ENCODE results near the gene MDK. TPM values are rescaled to one million over a fixed set of nuclear protein-coding genes. Genes with fewer than 3 reads are reported as not detected.

Gene MDK
- total and polyA plus RNA-seq, 2 donors (not counting 3 experiments of a cell fraction or from before 2014, with no cell fraction given), result 331 to 893 TPM

DNA sequence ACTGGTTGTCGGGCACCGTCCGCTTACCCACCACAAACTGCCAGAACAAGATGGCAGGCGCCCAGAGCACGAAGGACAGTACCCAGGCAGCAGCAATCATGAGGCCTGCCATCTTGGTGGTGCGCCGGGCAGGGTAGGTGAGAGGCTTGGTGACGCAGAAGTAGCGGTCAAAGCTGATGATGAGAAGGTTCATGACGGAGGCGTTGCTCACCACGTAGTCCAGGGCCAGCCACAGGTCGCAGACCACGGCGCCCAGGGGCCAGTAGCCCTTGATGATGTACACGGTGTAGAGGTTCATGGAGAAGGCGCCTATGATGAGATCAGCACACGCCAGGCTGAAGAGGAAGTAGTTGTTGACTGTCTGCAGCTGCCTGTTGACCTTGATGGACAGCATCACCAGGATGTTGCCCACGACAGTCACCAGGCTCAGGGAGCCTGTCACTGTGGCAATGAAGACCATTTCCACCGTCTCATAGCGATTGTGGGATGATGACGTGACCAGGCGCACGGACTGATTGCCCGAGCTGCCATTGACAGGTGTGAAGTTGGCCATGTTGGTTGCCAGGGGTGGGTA lies 4.6 kb downstream of the MDK start:
- no peak for FAIRE-seq
- no peak overlapping the region for H2AFZ ChIP-seq (ENCODE audit: low read depth, low read length)
- no peaks in the 10 kb centered on the region for H3K9me3 ChIP-seq (replicated peaks; ENCODE audit: control insufficient read depth, insufficient read depth, low read length)
- H3K79me2 ChIP-seq (ENCODE audit: control insufficient read depth, insufficient read depth, low read length), result no peaks in the 10 kb centered on the region
- H4K20me1 ChIP-seq (replicated peaks; ENCODE audit: control insufficient read depth, extremely low read depth, insufficient read depth, low read length), result no peaks in the 10 kb centered on the region
- dilution Hi-C loops (cut with MboI; ENCODE audit: extremely low pct_ligation_motif_present, low sequenced_read_pairs) (no loop called here), intact Hi-C loops (cut with micrococcal nuclease) (no loop called here)
- CTCF ChIA-PET, result interaction anchor here (1.7 to 7.2 kb wide), 3 partner anchors 33 to 153 kb away, joined by 4 to 99 read pairs (median 68); no protein-coding TSS in a partner anchor
- H3K27ac ChIP-seq (ENCODE audit: insufficient read depth, low read depth, low read length), result no peak overlapping the region
- POLR2A ChIA-PET, result no interaction called here
- no peaks in the 10 kb centered on the region for H3K36me3 ChIP-seq (ENCODE audit: control insufficient read depth in 2 of 2, extremely low read depth in 1 of 2, insufficient read depth in 2 of 2, low read length in 2 of 2)
- no peak for DNase-seq (ENCODE audit: low read depth, low spot score)
- no peak overlapping the region for H3K4me3 ChIP-seq (replicated peaks in 1 of 3; ENCODE audit: insufficient read depth in 1 of 3, low read depth in 1 of 3, low read length in 3 of 3)
- H3K4me2 ChIP-seq (ENCODE audit: insufficient read depth, low read length), result no peak overlapping the region
- no peak overlapping the region for H3K9ac ChIP-seq (replicated peaks; ENCODE audit: extremely low read depth, insufficient read depth, low read length)
- no TSS peak for BruUV-seq (replicated peaks)
- H3K4me1 ChIP-seq (ENCODE audit: control insufficient read depth, extremely low read depth, insufficient read depth, low read length), result peaks cover 12% of the 10 kb centered on the region
- TF ChIP-seq POLR2AphosphoS5 (IDR thresholded peaks at IDR 0.05; ENCODE audit: insufficient read depth, low read depth, low read length), result no peak
- H3K27me3 ChIP-seq (ENCODE audit: control insufficient read depth in 2 of 2, insufficient read depth in 2 of 2, low read length in 2 of 2), result peaks cover 23 to 30% of the 10 kb centered on the region in 2 experiments
- H3K9me1 ChIP-seq (replicated peaks; ENCODE audit: control insufficient read depth, extremely low read depth, insufficient read depth, low read length), result no peaks in the 10 kb centered on the region

DNA sequence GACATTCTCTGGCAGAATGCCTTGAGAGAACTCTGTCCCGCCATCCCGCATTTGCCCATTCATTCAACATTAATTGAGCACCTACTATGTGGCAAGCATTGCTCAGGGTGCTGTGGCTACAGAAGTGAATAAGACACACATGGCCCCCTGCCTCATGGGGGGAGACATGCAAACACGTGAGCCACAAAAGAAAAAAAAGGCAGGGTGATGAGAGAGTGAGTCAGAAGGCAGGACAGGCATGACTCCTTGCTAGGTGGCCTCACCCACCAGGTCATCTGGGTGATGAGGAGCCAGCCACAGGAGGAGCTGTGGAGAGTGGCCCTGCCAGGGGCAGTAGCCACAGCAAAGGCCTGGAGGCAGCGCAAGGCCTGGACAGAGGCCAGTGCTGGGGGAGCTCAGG lies 5.2 kb downstream of the MDK start:
- H3K27ac ChIP-seq (ENCODE audit: insufficient read depth, low read depth, low read length), result no peak overlapping the region
- no peak for TF ChIP-seq GATA2 (IDR thresholded peaks at IDR 0.05; ENCODE audit: insufficient read depth, insufficient read length, low read depth, low read length)
- TF ChIP-seq, protein P1, sequence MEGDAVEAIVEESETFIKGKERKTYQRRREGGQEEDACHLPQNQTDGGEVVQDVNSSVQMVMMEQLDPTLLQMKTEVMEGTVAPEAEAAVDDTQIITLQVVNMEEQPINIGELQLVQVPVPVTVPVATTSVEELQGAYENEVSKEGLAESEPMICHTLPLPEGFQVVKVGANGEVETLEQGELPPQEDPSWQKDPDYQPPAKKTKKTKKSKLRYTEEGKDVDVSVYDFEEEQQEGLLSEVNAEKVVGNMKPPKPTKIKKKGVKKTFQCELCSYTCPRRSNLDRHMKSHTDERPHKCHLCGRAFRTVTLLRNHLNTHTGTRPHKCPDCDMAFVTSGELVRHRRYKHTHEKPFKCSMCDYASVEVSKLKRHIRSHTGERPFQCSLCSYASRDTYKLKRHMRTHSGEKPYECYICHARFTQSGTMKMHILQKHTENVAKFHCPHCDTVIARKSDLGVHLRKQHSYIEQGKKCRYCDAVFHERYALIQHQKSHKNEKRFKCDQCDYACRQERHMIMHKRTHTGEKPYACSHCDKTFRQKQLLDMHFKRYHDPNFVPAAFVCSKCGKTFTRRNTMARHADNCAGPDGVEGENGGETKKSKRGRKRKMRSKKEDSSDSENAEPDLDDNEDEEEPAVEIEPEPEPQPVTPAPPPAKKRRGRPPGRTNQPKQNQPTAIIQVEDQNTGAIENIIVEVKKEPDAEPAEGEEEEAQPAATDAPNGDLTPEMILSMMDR (IDR thresholded peaks at IDR 0.05; ENCODE audit: extremely low read depth in 1 of 2, insufficient read depth in 1 of 2, low read depth in 1 of 2, low read length in 2 of 2), result no peak
- TF ChIP-seq, protein P2, sequence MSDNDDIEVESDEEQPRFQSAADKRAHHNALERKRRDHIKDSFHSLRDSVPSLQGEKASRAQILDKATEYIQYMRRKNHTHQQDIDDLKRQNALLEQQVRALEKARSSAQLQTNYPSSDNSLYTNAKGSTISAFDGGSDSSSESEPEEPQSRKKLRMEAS (IDR thresholded peaks at IDR 0.05; ENCODE audit: insufficient read depth, insufficient read length), result no peak
- no peak for TF ChIP-seq FOS (IDR thresholded peaks at IDR 0.05; ENCODE audit: borderline replicate concordance, insufficient read depth, low read length)
- no peak for TF ChIP-seq JUN (IDR thresholded peaks at IDR 0.05; ENCODE audit: borderline replicate concordance, insufficient read depth, insufficient read length, low read depth)
- TF ChIP-seq MYC (IDR thresholded peaks at IDR 0.05; ENCODE audit: low read depth, low read length), result no peak
- DNase-seq (ENCODE audit: low read depth, low spot score), result no peak
- H3K4me2 ChIP-seq (ENCODE audit: insufficient read depth, low read length), result no peak overlapping the region
- FAIRE-seq, result no peak
- ChIA-PET POLR2A (no interaction called here), CTCF (interaction anchor here (1.7 to 7.2 kb wide), 3 partner anchors 34 to 152 kb away, joined by 4 to 99 read pairs (median 68); no protein-coding TSS in a partner anchor)
- no TSS peak for BruUV-seq (replicated peaks)
- peaks cover 23 to 33% of the 10 kb centered on the region in 2 experiments for H3K27me3 ChIP-seq (ENCODE audit: control insufficient read depth in 2 of 2, insufficient read depth in 2 of 2, low read length in 2 of 2)
- H3K9me1 ChIP-seq (replicated peaks; ENCODE audit: control insufficient read depth, extremely low read depth, insufficient read depth, low read length), result no peaks in the 10 kb centered on the region
- intact Hi-C loops (cut with micrococcal nuclease) (no loop called here), dilution Hi-C loops (cut with MboI; ENCODE audit: extremely low pct_ligation_motif_present, low sequenced_read_pairs) (no loop called here)
- H2AFZ ChIP-seq (ENCODE audit: low read depth, low read length), result no peak overlapping the region
- H3K36me3 ChIP-seq (ENCODE audit: control insufficient read depth in 2 of 2, extremely low read depth in 1 of 2, insufficient read depth in 2 of 2, low read length in 2 of 2), result no peaks in the 10 kb centered on the region
- H3K9me3 ChIP-seq (replicated peaks; ENCODE audit: control insufficient read depth, insufficient read depth, low read length), result no peaks in the 10 kb centered on the region
- H4K20me1 ChIP-seq (replicated peaks; ENCODE audit: control insufficient read depth, extremely low read depth, insufficient read depth, low read length), result no peaks in the 10 kb centered on the region
- H3K9ac ChIP-seq (replicated peaks; ENCODE audit: extremely low read depth, insufficient read depth, low read length), result no peak overlapping the region
- H3K79me2 ChIP-seq (ENCODE audit: control insufficient read depth, insufficient read depth, low read length), result no peaks in the 10 kb centered on the region
- no peak overlapping the region for H3K4me3 ChIP-seq (replicated peaks in 1 of 3; ENCODE audit: insufficient read depth in 1 of 3, low read depth in 1 of 3, low read length in 3 of 3)
- H3K4me1 ChIP-seq (ENCODE audit: control insufficient read depth, extremely low read depth, insufficient read depth, low read length), result peaks cover 12% of the 10 kb centered on the region
